DND-41 (cell line): Measurements from ENCODE around the gene SLC15A4.

ENCODE experiments used
- EZH2 ChIP-seq: IDR thresholded peaks from 3 replicates; pipeline ENCODE4 v1.6.1; 2012; ENCODE audit warnings: borderline replicate concordance, low read depth, mild to moderate bottlenecking, moderate library complexity, low read length, inconsistent platforms; ENCODE audit not compliant: severe bottlenecking
- TF ChIP-seq, protein P1 (sequence below): IDR thresholded peaks from 2 replicates; pipeline ENCODE4 v1.5.1; 2012; ENCODE audit warnings: borderline replicate concordance, low read length, moderate library complexity, mild to moderate bottlenecking; ENCODE audit not compliant: poor library complexity, severe bottlenecking; ENCODE audit errors: extremely low read depth

DNA sequence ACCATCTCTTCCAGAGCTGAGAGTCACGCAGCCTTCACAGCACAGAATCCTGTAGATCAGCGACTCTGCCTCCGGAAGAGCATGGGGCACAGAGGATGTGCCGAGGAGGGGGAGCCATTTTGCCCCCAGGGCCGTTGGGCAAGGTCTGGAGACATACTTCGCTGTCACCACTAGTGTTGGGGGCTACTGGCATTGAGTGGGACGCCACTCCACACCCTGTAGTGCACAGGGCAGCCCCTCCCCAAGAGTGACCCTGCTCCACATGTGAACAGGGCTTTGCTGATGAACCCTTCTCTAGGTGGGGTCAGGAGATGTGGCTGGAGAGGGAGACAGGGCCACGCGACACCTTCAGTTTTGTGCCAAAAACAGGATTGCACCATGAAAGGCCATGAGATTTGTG lies 35.6 kb upstream of the SLC15A4 start:
- TF ChIP-seq, protein P1, sequence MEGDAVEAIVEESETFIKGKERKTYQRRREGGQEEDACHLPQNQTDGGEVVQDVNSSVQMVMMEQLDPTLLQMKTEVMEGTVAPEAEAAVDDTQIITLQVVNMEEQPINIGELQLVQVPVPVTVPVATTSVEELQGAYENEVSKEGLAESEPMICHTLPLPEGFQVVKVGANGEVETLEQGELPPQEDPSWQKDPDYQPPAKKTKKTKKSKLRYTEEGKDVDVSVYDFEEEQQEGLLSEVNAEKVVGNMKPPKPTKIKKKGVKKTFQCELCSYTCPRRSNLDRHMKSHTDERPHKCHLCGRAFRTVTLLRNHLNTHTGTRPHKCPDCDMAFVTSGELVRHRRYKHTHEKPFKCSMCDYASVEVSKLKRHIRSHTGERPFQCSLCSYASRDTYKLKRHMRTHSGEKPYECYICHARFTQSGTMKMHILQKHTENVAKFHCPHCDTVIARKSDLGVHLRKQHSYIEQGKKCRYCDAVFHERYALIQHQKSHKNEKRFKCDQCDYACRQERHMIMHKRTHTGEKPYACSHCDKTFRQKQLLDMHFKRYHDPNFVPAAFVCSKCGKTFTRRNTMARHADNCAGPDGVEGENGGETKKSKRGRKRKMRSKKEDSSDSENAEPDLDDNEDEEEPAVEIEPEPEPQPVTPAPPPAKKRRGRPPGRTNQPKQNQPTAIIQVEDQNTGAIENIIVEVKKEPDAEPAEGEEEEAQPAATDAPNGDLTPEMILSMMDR: no peak
- no peak for TF ChIP-seq EZH2
